ENCODE data around the gene TBX4. TPM values are rescaled to one million over a fixed set of nuclear protein-coding genes. Genes with fewer than 3 reads are reported as not detected.

TBX4 gene
- total RNA-seq, 4 donors from 2014 or later: not detected

DNA sequence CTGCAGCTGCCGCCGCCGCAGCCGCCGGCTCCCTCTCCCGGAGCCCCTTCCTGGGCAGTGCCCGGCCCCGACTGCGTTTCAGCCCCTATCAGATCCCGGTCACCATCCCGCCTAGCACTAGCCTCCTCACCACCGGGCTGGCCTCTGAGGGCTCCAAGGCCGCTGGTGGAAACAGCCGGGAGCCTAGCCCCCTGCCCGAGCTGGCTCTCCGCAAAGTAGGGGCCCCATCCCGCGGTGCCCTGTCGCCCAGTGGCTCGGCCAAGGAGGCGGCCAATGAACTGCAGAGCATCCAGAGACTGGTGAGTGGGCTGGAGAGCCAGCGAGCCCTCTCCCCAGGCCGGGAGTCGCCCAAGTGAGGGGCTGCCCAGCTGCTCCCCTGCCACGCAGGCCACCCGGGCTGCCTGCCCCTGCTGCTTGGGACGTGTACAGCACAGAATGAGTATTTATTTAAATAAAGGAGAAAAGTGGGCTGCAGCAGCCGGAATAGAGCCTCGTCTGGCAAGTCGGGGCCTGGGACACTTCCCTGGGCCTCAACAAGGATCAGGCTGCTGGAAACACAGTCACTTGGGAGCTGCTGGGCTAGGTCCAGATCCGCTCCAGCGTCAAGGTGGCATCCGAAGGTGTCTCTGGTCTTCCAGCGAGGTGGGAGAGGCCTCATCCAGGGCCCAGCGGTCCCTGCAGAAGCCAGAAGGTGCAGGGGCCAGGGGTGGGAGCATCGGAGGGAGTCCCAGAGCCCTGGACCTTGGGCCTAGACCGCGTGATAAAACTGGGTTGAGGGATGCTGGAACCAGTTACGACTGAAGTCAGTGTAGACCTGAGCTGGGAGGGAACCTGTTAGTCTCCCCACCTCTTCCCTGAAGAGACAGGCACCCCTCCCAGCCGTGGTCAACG is 43.8 kb upstream of the TBX4 start:
- peak overlapping the region; percentile 59 to 95 (median 82) for H3K27ac ChIP-seq
- peaks cover 0 to 82% (median 38%) of the 10 kb centered on the region in 4 donors for H3K4me1 ChIP-seq
- peak overlapping the region in 1 of 4 donors; percentile 85 for H3K4me3 ChIP-seq
- TF ChIP-seq POLR2A (IDR thresholded peaks at IDR 0.05) (no peak), EP300 (IDR thresholded peaks at IDR 0.05) (no peak)
- TF ChIP-seq, protein P1, sequence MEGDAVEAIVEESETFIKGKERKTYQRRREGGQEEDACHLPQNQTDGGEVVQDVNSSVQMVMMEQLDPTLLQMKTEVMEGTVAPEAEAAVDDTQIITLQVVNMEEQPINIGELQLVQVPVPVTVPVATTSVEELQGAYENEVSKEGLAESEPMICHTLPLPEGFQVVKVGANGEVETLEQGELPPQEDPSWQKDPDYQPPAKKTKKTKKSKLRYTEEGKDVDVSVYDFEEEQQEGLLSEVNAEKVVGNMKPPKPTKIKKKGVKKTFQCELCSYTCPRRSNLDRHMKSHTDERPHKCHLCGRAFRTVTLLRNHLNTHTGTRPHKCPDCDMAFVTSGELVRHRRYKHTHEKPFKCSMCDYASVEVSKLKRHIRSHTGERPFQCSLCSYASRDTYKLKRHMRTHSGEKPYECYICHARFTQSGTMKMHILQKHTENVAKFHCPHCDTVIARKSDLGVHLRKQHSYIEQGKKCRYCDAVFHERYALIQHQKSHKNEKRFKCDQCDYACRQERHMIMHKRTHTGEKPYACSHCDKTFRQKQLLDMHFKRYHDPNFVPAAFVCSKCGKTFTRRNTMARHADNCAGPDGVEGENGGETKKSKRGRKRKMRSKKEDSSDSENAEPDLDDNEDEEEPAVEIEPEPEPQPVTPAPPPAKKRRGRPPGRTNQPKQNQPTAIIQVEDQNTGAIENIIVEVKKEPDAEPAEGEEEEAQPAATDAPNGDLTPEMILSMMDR (IDR thresholded peaks at IDR 0.05): no peak
- 62 to 67% methylated on average over 37 to 40 of the region's 41 CpGs for WGBS, 2 donors
- peaks cover 0 to 37% of the 10 kb centered on the region in 2 donors for H3K27me3 ChIP-seq
- peaks cover 0 to 32% (median 0%) of the 10 kb centered on the region in 3 donors for H3K36me3 ChIP-seq
- no peaks in the 10 kb centered on the region for H3K9me3 ChIP-seq
- peak in 1 of 2 donors; percentile 6 for DNase-seq (ENCODE audit: low spot score in 2 of 2)

DNA sequence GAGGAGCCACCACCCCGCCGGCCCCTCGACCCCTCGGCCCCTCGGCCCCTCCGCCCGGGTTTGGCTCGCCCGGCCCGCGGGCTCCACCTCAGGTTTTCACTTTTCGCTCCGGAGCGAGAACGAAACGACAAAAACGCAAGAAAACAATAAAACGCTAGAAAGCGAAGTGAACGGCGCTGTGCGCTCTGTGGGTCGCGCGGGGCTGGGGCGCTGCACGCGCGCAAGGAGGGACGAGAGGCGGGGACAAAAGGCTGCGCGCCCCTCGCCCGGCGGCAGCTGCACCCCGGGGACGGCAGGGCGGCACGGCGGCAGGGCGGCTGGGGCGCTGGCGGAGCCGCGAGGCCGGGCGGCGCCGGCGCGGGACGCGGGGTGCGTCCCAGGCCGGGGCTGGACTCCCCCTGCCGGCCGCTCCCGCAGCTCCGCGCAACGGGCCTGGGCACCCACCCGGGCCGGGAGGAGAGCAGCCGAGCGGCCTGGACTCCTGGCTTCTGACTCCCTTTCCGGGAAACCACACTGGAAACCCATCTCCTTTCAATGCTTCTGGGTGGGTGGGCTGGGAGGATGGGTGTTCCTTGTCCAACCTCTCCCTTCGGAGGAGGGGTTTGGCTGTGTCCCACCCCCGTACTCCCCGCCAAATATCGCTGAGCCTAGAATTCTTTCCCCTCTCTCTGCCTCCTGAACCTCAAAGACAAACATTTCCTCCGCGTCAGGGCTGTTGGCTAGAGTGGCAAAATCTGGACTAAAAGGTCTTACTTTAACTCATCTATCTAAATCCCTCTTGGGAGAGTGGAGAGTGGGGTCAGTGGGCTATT is 42.7 kb upstream of the TBX4 start:
- DNase-seq (ENCODE audit: low spot score in 2 of 2): no peak
- peaks cover 0 to 82% (median 34%) of the 10 kb centered on the region in 4 donors for H3K4me1 ChIP-seq
- WGBS, 2 donors: 1 to 2% methylated on average over 38 to 56 of the region's 73 CpGs
- H3K27me3 ChIP-seq: peaks cover 0 to 28% of the 10 kb centered on the region in 2 donors
- peak; percentile 8 to 14 for TF ChIP-seq POLR2A (IDR thresholded peaks at IDR 0.05)
- no peak for TF ChIP-seq EP300 (IDR thresholded peaks at IDR 0.05)
- TF ChIP-seq, protein P1 (IDR thresholded peaks at IDR 0.05): peak; percentile 40 to 85 (median 74)
- H3K27ac ChIP-seq: peak overlapping the region; percentile 70 to 95 (median 92)
- H3K9me3 ChIP-seq: no peaks in the 10 kb centered on the region
- H3K4me3 ChIP-seq: peak overlapping the region; percentile 36 to 85 (median 54)
- H3K36me3 ChIP-seq: peaks cover 0 to 28% (median 0%) of the 10 kb centered on the region in 3 donors

DNA sequence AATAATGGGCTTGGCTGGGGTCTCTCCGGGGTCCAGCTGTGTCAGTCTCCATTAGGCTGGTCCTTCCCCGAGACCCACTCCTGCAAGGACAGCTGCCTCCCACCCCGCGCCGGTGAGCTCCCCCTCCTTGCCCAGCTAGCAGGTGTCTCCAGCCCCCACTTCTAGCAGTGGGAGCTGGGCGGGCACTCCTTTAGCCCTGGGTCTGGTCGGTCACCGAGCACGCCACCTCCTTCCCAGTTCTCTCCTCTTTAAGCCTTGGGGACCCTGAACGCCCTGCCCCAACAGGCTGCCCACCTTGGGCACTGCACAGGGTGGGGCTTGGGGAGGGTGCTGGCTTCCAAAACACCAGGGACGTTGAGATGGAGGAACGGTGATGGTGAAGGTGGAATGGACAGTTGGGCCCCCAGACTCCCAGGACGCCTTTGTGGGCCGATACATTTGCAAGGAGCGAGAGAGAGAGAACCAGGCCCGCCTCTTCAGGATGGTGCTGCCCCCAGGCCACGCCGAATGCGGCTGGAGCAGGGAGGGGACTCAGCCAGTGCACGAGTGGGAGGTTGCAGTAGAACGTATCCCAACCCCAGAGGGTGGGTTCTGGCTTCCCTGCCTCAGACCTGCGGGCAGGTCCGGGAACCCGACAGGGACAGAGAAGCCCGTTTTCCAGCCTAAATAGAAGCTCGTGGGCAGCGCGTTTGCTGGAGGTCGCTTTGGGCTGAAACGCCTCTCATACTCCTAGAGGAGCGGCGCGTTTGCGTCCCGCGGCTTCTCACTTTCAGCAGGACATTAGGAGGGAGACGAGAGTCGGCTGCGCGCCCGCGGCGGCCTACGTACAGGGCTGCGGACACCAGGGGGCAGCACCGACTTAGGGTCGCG is 41.8 kb upstream of the TBX4 start:
- peaks cover 0 to 20% (median 0%) of the 10 kb centered on the region in 3 donors for H3K36me3 ChIP-seq
- TF ChIP-seq EP300 (IDR thresholded peaks at IDR 0.05) (no peak), POLR2A (IDR thresholded peaks at IDR 0.05) (no peak)
- TF ChIP-seq, protein P1 (IDR thresholded peaks at IDR 0.05): peak; percentile 52 to 80 (median 74)
- H3K9me3 ChIP-seq: no peaks in the 10 kb centered on the region
- H3K27ac ChIP-seq: peak overlapping the region; percentile 70 to 95 (median 92)
- H3K4me3 ChIP-seq: peak overlapping the region; percentile 41 to 85 (median 71)
- peak; percentile 70 to 78 for DNase-seq (ENCODE audit: low spot score in 2 of 2)
- WGBS, 2 donors: 3 to 26% methylated on average over 17 to 23 of the region's 48 CpGs
- H3K4me1 ChIP-seq: peaks cover 0 to 78% (median 27%) of the 10 kb centered on the region in 4 donors
- H3K27me3 ChIP-seq: peaks cover 0 to 19% of the 10 kb centered on the region in 2 donors

DNA sequence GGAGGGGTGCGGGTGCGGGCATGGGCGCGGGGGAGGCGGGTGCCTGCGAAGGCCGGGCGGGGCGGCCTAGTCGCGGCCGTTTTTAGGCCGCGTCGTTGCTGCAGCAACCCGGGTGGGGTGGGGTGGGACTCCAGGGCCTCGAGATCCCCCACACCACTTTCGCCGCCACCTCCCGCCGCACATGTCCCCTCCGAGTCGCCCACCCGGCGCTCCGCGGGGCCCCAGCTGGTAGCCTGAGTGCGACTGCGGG is 41.3 kb upstream of the TBX4 start:
- TF ChIP-seq, protein P1 (IDR thresholded peaks at IDR 0.05): no peak
- WGBS, 2 donors: no CpG with 5 or more reads among the region's 29 CpGs
- DNase-seq (ENCODE audit: low spot score in 2 of 2): no peak
- Histone ChIP-seq H3K4me1 (peaks cover 0 to 75% (median 25%) of the 10 kb centered on the region in 4 donors), H3K27ac (peak overlapping the region; percentile 70 to 95 (median 92)), H3K27me3 (peaks cover 0 to 18% of the 10 kb centered on the region in 2 donors), H3K36me3 (peaks cover 0 to 14% (median 0%) of the 10 kb centered on the region in 3 donors), H3K9me3 (no peaks in the 10 kb centered on the region), H3K4me3 (peak overlapping the region; percentile 41 to 85 (median 71))
